ENCODE measurements around the gene ZSCAN25. TPM values are rescaled to one million over a fixed set of nuclear protein-coding genes. Genes with fewer than 3 reads are reported as not detected.

The ZSCAN25 gene
- total RNA-seq, 1 donor from 2014 or later, result 26.6 TPM

DNA sequence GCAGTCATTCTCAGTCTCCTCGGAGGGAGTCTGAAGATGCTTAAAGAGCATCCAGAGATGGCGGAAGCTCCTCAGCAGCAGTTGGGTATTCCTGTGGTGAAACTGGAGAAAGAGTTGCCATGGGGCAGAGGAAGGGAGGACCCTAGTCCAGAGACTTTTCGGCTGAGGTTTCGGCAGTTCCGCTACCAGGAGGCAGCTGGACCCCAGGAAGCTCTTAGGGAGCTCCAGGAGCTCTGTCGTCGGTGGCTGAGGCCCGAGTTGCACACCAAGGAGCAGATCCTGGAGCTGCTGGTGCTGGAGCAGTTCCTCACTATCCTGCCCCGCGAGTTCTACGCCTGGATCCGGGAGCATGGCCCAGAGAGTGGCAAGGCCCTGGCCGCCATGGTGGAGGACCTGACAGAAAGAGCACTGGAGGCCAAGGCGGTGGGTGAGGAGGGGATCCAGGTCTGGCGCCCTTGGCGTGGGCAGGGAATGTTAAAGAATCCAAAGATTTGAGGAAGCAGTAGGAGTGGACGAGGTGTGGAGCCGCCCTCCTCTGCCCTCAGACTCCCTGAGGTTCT, 2.9 kb downstream of the ZSCAN25 start:
- DNase-seq (ENCODE audit: low spot score in 2 of 2, unreplicated experiment in 2 of 2), result no peak
- Mint-ChIP-seq H3K27me3 (ENCODE audit: low read depth) (no peaks in the 10 kb centered on the region), H3K9me3 (no peaks in the 10 kb centered on the region), H3K4me1 (peaks cover 23% of the 10 kb centered on the region), H3K36me3 (peaks cover 35% of the 10 kb centered on the region), H3K4me3 (no peak overlapping the region), H3K27ac (no peak overlapping the region)
- TF ChIP-seq, protein P1, sequence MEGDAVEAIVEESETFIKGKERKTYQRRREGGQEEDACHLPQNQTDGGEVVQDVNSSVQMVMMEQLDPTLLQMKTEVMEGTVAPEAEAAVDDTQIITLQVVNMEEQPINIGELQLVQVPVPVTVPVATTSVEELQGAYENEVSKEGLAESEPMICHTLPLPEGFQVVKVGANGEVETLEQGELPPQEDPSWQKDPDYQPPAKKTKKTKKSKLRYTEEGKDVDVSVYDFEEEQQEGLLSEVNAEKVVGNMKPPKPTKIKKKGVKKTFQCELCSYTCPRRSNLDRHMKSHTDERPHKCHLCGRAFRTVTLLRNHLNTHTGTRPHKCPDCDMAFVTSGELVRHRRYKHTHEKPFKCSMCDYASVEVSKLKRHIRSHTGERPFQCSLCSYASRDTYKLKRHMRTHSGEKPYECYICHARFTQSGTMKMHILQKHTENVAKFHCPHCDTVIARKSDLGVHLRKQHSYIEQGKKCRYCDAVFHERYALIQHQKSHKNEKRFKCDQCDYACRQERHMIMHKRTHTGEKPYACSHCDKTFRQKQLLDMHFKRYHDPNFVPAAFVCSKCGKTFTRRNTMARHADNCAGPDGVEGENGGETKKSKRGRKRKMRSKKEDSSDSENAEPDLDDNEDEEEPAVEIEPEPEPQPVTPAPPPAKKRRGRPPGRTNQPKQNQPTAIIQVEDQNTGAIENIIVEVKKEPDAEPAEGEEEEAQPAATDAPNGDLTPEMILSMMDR (IDR thresholded peaks at IDR 0.05; ENCODE audit: unreplicated experiment), result no peak

DNA sequence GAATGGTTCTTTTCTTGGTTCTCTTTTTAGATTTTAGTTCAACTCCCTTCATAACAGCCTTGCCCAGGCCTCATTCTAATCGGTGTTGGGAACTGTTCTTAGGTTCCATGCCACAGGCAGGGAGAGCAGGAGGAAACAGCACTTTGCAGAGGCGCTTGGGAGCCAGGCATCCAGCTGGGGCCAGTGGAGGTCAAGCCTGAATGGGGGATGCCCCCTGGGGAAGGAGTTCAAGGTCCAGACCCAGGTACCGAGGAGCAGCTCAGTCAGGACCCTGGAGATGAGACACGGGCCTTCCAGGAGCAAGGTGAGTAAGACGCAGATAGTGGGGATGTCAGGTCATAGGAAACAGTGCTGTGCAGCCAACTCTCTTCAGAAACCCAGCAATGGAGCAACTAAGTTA, 4.5 kb downstream of the ZSCAN25 start:
- no peak overlapping the region for H3K4me3 Mint-ChIP-seq
- H3K4me1 Mint-ChIP-seq, result peaks cover 23% of the 10 kb centered on the region
- peaks cover 47% of the 10 kb centered on the region for H3K36me3 Mint-ChIP-seq
- H3K27me3 Mint-ChIP-seq (ENCODE audit: low read depth), result no peaks in the 10 kb centered on the region
- no peak overlapping the region for H3K27ac Mint-ChIP-seq
- no peak for DNase-seq (ENCODE audit: low spot score in 2 of 2, unreplicated experiment in 2 of 2)
- TF ChIP-seq, protein P1 (IDR thresholded peaks at IDR 0.05; ENCODE audit: unreplicated experiment), result no peak
- H3K9me3 Mint-ChIP-seq, result no peaks in the 10 kb centered on the region

DNA sequence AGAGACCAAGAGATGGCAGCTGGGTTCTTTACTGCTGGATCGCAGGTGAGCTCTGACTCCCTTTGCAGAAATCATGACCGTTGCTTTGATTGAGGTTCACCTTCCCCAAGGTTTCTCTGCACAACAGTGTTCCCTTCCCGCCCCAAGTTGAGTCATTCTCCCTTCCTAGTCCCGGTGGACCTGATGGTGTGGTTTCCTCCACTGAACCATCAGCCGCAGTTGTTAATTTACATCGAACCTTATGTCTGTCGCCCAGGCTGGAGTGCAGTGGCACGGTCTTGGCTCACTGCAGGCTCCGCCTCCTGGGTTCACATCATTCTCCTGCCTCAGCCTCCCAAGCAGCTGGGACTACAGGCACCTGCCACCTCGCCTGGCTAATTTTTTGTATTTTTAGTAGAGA, 5.8 kb downstream of the ZSCAN25 start:
- Mint-ChIP-seq H3K4me1 (peaks cover 14% of the 10 kb centered on the region), H3K4me3 (no peak overlapping the region), H3K27ac (no peak overlapping the region), H3K27me3 (ENCODE audit: low read depth) (no peaks in the 10 kb centered on the region), H3K36me3 (peaks cover 56% of the 10 kb centered on the region), H3K9me3 (no peaks in the 10 kb centered on the region)
- TF ChIP-seq, protein P1 (IDR thresholded peaks at IDR 0.05; ENCODE audit: unreplicated experiment), result no peak
- DNase-seq (ENCODE audit: low spot score in 2 of 2, unreplicated experiment in 2 of 2), result no peak

DNA sequence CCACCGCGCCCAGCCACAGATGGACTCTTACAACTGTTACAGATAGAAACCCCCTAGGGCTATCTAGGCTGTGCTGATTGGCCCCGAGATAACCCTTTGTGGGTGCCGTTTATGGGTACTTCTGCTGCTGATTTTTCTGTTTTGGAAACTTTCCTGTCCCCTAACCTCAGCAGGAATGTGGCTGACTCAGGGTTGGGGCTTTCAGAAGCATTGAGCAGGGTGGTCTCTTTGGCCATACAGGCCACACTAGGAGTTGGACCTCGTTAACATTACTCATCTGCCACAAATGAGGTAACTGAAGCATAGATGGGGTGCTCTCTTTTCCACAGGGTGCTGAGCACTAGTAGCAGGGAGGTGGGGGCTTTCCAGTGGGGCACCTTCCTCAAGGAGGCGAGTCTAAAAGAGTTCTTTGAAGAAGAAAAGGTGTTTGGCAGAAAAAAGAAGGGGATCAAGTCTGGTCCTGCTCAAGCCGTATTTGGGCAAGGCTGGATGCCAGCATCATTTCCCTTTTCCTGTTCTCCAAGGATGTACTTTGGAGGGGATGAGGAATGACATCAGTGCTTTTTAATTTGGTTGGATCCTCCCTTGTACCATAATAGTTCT, 6.4 kb downstream of the ZSCAN25 start:
- TF ChIP-seq, protein P1 (IDR thresholded peaks at IDR 0.05; ENCODE audit: unreplicated experiment), result no peak
- no peaks in the 10 kb centered on the region for H3K9me3 Mint-ChIP-seq
- H3K4me1 Mint-ChIP-seq, result peaks cover 8% of the 10 kb centered on the region
- no peaks in the 10 kb centered on the region for H3K27me3 Mint-ChIP-seq (ENCODE audit: low read depth)
- no peak overlapping the region for H3K27ac Mint-ChIP-seq
- no peak for DNase-seq (ENCODE audit: low spot score in 2 of 2, unreplicated experiment in 2 of 2)
- H3K4me3 Mint-ChIP-seq, result no peak overlapping the region
- peaks cover 56% of the 10 kb centered on the region for H3K36me3 Mint-ChIP-seq

DNA sequence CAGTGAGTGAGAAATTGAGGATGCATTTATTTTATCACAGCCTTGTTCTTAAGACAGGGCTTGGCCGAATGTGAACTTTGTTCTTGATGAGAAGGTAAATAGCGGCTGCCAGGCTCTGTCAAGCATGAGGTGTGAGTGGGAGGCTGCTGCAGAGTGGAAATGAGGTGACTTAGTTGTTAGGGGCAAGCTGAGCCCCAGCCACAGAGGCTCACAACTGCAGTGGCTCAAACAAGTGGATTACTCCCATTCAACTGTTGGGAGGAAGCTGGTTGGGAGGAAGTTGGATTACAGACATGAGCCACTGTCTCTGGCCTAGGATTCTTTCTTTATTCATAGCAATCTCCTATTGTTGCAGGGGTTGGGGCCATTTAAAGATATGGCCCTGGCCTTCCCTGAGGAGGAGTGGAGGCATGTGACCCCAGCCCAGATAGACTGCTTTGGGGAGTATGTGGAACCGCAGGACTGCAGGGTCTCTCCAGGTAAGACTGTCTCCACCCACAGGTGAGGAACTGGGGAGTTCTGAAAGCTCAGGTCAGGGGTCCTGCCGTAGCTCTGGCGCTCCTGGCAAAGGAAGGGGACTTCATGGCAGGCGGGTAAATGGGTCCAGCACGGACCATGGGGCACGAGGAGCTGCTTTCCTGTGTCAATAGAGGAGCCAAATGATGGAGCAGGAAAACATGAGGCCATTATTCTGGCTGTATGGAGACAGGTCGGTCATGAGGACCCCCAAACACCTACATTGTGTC, 7.1 kb downstream of the ZSCAN25 start:
- no peak overlapping the region for H3K27ac Mint-ChIP-seq
- no peaks in the 10 kb centered on the region for H3K27me3 Mint-ChIP-seq (ENCODE audit: low read depth)
- H3K36me3 Mint-ChIP-seq, result peaks cover 61% of the 10 kb centered on the region
- no peaks in the 10 kb centered on the region for H3K9me3 Mint-ChIP-seq
- DNase-seq (ENCODE audit: low spot score in 2 of 2, unreplicated experiment in 2 of 2), result no peak
- TF ChIP-seq, protein P1 (IDR thresholded peaks at IDR 0.05; ENCODE audit: unreplicated experiment), result no peak
- H3K4me3 Mint-ChIP-seq, result no peak overlapping the region
- peaks cover 2% of the 10 kb centered on the region for H3K4me1 Mint-ChIP-seq

Measured in mesothelial cell of epicardium (in vitro differentiated cells).